22Rv1 (cell line): ENCODE measurements around the gene CNGA4.
"Not testable (repeated sequence)": the region's sequence is repeated elsewhere in the genome, so short reads cannot be mapped to it uniquely, and the experiment has no call there.

Source experiments
- H3K27ac ChIP-seq: fragments of 450-650 bp; 2 replicates; pipeline ENCODE4 v1.5.1; 2017
- CTCF ChIP-seq: fragments of 450-650 bp; IDR thresholded peaks from 2 replicates; pipeline ENCODE4 v1.5.1; 2017; ENCODE audit warnings: mild to moderate bottlenecking
- ZFX ChIP-seq: fragments of 450-650 bp; IDR thresholded peaks from 2 replicates; pipeline ENCODE4 v1.6.1; 2017; ENCODE audit warnings: antibody characterized with exemption, borderline replicate concordance

The CNGA4 gene

DNA sequence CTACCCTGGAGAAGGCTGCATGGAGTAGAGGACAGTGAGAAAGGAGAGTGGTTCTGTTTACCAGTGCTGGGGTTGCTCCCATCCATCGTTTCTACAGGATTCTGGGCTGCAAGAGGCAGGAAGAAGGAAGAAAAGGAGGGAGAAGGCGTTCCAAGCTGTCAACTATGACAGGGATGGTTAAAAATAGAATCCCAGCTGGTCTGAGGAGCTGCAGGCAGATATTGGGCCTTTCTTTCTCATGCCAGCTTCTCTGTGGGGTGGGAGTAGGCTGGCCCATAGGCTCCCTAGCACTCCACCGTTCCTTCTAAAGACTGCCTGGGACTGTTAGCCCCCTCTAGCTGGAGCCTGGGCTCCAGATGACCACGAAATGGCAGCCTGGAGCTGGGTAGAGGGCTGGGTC, 34.3 kb downstream of the CNGA4 start:
- TF ChIP-seq CTCF, result no peak
- no peak overlapping the region for H3K27ac ChIP-seq

- not testable (repeated sequence) for H3K27ac ChIP-seq
Measured at GRCh38 chr11:6280809-6281208, 41.9 kb downstream of the CNGA4 start.

DNA sequence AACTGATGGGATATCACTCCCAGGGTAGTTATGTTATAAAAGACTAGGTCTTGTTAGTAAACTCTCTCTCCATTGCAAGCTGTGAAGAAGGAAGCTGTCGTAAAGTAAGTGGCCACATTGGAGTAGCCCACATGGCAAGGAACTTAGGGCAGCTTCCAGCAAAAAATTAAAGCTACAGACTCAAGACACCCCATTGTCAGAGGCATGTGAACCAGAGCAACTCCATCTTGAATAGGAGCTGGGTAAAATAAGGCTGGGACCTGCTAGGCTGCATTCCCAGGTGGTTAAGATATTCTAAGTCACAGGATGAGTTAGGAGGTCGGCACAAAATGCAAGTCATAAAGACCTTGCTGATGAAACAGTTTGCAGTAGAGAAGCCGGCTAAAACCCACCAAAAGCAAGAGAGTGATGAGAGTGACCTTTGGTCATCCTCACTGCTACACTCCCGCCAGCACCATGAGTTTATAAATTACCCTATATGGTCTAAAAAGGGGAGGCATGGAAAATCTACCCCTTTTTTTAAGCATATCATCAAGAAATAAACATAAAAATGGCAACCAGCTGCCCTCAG, 44.6 kb downstream of the CNGA4 start:
- no peak overlapping the region for H3K27ac ChIP-seq
- TF ChIP-seq CTCF, result no peak
- no peak for TF ChIP-seq ZFX

DNA sequence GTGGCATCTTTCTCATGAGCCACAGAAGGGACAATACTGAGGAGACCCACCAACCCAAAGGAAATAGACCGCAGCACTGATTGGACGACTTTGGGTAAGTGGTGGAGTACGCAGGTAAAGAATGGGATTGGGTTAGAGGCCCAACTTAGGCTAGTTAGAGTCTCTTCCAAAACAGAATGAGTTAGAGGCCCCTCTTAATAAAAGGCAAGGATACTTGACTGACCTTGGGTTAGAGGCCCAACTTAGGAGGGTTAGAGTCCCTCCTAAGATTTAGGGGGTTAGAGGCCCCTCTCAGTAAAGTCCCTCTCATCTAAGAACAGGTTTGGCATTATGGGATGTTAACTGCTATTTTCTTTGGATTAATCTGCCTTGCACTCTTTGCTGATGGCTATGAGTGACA, 45.4 kb downstream of the CNGA4 start:
- no peak overlapping the region for H3K27ac ChIP-seq
- TF ChIP-seq ZFX (no peak), CTCF (no peak)

DNA sequence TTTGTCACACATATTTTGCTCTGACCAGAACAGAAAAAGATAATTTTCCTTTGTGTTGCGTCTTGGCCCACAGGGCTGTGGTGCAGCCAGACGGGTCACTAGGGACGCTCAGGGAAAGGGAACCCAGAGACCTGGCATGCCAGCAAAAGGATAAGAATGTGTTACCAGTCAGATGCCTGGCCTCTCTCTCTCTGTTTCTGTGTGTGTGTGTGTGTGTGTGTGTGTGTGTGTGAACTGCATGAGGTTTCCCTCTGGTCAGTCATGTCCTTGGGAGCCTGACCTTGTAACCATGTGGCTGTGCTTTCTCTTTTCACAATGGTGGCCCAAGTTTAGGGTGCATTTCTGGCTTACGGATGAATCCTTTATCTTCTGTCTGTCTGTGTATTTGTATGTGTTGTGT, 46.1 kb downstream of the CNGA4 start:
- TF ChIP-seq ZFX, result no peak
- no peak for TF ChIP-seq CTCF
- H3K27ac ChIP-seq, result no peak overlapping the region
